ENCODE measurements around the gene CHD6. TPM values are rescaled to one million over a fixed set of nuclear protein-coding genes. Genes with fewer than 3 reads are reported as not detected.

CHD6 gene
- total RNA-seq, 1 experiment from 2014 or later = 51.1 TPM

- peaks cover 6% of the 10 kb centered on the region for H3K27me3 ChIP-seq (ENCODE audit: insufficient read depth, low read depth)
- H2AFZ ChIP-seq = no peak overlapping the region
- TF ChIP-seq CTCF (conservative IDR thresholded peaks at IDR 0.05) = no peak
- TF ChIP-seq EZH2 (IDR thresholded peaks at IDR 0.05; ENCODE audit: low read depth) = no peak
- BruUV-seq (replicated peaks) = no TSS peak
- no peaks in the 10 kb centered on the region for H3K4me1 ChIP-seq (replicated peaks; ENCODE audit: insufficient read depth)
- intact Hi-C loops (cut with micrococcal nuclease; ENCODE audit: unreplicated experiment) = no loop called here
- no peaks in the 10 kb centered on the region for H3F3A ChIP-seq (ENCODE audit: insufficient read depth, low read depth)
- DNase-seq = peak in 1 of 2 experiments; percentile 21
- H3K36me3 ChIP-seq (ENCODE audit: low read depth) = no peaks in the 10 kb centered on the region
- H4K20me1 ChIP-seq (ENCODE audit: insufficient read depth) = no peaks in the 10 kb centered on the region
- H3K9me2 ChIP-seq (ENCODE audit: insufficient read depth) = no peaks in the 10 kb centered on the region
- ChIA-PET POLR2A (ENCODE audit: unreplicated experiment) (no interaction called here), CTCF (no interaction called here)
- H3K27ac ChIP-seq = no peak overlapping the region
- H3K9me3 ChIP-seq (ENCODE audit: insufficient read depth, low read depth) = no peaks in the 10 kb centered on the region
- H3K4me2 ChIP-seq = no peak overlapping the region
- H3K79me2 ChIP-seq (ENCODE audit: low read depth) = no peaks in the 10 kb centered on the region
- no peak overlapping the region for H3K4me3 ChIP-seq
Measured at GRCh38 chr20:41367956-41368355, 250.2 kb downstream of the CHD6 start.

- H3K27ac ChIP-seq = no peak overlapping the region
- H3K27me3 ChIP-seq (ENCODE audit: insufficient read depth, low read depth) = peaks cover 6% of the 10 kb centered on the region
- CTCF ChIA-PET = no interaction called here
- H3K4me1 ChIP-seq (replicated peaks; ENCODE audit: insufficient read depth) = no peaks in the 10 kb centered on the region
- H3K4me2 ChIP-seq = no peak overlapping the region
- no peak overlapping the region for H3K4me3 ChIP-seq
- no TSS peak for BruUV-seq (replicated peaks)
- H4K20me1 ChIP-seq (ENCODE audit: insufficient read depth) = no peaks in the 10 kb centered on the region
- no peak overlapping the region for H2AFZ ChIP-seq
- H3K9me2 ChIP-seq (ENCODE audit: insufficient read depth) = no peaks in the 10 kb centered on the region
- POLR2A ChIA-PET (ENCODE audit: unreplicated experiment) = no interaction called here
- no peaks in the 10 kb centered on the region for H3K9me3 ChIP-seq (ENCODE audit: insufficient read depth, low read depth)
- no peaks in the 10 kb centered on the region for H3K79me2 ChIP-seq (ENCODE audit: low read depth)
- no peaks in the 10 kb centered on the region for H3F3A ChIP-seq (ENCODE audit: insufficient read depth, low read depth)
- TF ChIP-seq EZH2 (IDR thresholded peaks at IDR 0.05; ENCODE audit: low read depth) = no peak
- no peak for TF ChIP-seq CTCF (conservative IDR thresholded peaks at IDR 0.05)
- DNase-seq = no peak
- intact Hi-C loops (cut with micrococcal nuclease; ENCODE audit: unreplicated experiment) = no loop called here
- H3K36me3 ChIP-seq (ENCODE audit: low read depth) = no peaks in the 10 kb centered on the region
Measured at GRCh38 chr20:41367393-41367695, 250.8 kb downstream of the CHD6 start.

GRCh38 chr20:41366546-41367392 lies 251.4 kb downstream of the CHD6 start, which contains the start of gene EMILIN3:
Gene EMILIN3 (minus strand): TSS chr20:41366818. CDS start chr20:41366634, 184 bp downstream.
- H3K9me2 ChIP-seq (ENCODE audit: insufficient read depth) = no peaks in the 10 kb centered on the region
- no peak for DNase-seq
- H4K20me1 ChIP-seq (ENCODE audit: insufficient read depth) = no peaks in the 10 kb centered on the region
- H3K4me2 ChIP-seq = no peak within 1 kb of the TSS
- H3K9me3 ChIP-seq (ENCODE audit: insufficient read depth, low read depth) = no peaks in the 10 kb centered on the region
- no peak within 1 kb of the TSS for H3K27ac ChIP-seq
- H3K36me3 ChIP-seq (ENCODE audit: low read depth) = no peaks in the 10 kb centered on the region
- no peak within 1 kb of the TSS for H3K4me3 ChIP-seq
- ChIA-PET CTCF (no interaction called here), POLR2A (ENCODE audit: unreplicated experiment) (no interaction called here)
- H3K27me3 ChIP-seq (ENCODE audit: insufficient read depth, low read depth) = peaks cover 6% of the 10 kb centered on the region
- intact Hi-C loops (cut with micrococcal nuclease; ENCODE audit: unreplicated experiment) = no loop called here
- TF ChIP-seq CTCF (conservative IDR thresholded peaks at IDR 0.05) (no peak), EZH2 (IDR thresholded peaks at IDR 0.05; ENCODE audit: low read depth) (no peak)
- H2AFZ ChIP-seq = no peak within 1 kb of the TSS
- no peaks in the 10 kb centered on the region for H3F3A ChIP-seq (ENCODE audit: insufficient read depth, low read depth)
- no peaks in the 10 kb centered on the region for H3K4me1 ChIP-seq (replicated peaks; ENCODE audit: insufficient read depth)
- no peaks in the 10 kb centered on the region for H3K79me2 ChIP-seq (ENCODE audit: low read depth)
- BruUV-seq (replicated peaks) = no TSS peak

Data from PC-9 (cell line).